Raji (cell line): ENCODE data around the gene MPHOSPH10.

Experiments used
- POLR2A ChIP-seq: IDR thresholded peaks from 2 replicates; pipeline ENCODE4 v1.6.1; 2011; ENCODE audit warnings: low read depth, low read length, control low read depth; ENCODE audit not compliant: insufficient read depth

MPHOSPH10 gene

GRCh38 chr2:71129114-71129901 lies 1.1 kb upstream of the MPHOSPH10 start:
- TF ChIP-seq POLR2A: no peak

- TF ChIP-seq POLR2A: no peak
Measured at GRCh38 chr2:71129902-71130151, 607 bp upstream of the MPHOSPH10 start.

- TF ChIP-seq POLR2A: no peak
Measured at GRCh38 chr2:71130905-71131244, 441 bp downstream of the MPHOSPH10 start.

GRCh38 chr2:71133603-71134002 lies 3.2 kb downstream of the MPHOSPH10 start:
- TF ChIP-seq POLR2A: no peak

GRCh38 chr2:71136174-71136573 lies 5.7 kb downstream of the MPHOSPH10 start:
- no peak for TF ChIP-seq POLR2A

- no peak for TF ChIP-seq POLR2A
Measured at GRCh38 chr2:71143782-71144181, 13.3 kb downstream of the MPHOSPH10 start.

- TF ChIP-seq POLR2A: no peak
Measured at GRCh38 chr2:71148506-71149063, 18.2 kb downstream of the MPHOSPH10 start.

DNA sequence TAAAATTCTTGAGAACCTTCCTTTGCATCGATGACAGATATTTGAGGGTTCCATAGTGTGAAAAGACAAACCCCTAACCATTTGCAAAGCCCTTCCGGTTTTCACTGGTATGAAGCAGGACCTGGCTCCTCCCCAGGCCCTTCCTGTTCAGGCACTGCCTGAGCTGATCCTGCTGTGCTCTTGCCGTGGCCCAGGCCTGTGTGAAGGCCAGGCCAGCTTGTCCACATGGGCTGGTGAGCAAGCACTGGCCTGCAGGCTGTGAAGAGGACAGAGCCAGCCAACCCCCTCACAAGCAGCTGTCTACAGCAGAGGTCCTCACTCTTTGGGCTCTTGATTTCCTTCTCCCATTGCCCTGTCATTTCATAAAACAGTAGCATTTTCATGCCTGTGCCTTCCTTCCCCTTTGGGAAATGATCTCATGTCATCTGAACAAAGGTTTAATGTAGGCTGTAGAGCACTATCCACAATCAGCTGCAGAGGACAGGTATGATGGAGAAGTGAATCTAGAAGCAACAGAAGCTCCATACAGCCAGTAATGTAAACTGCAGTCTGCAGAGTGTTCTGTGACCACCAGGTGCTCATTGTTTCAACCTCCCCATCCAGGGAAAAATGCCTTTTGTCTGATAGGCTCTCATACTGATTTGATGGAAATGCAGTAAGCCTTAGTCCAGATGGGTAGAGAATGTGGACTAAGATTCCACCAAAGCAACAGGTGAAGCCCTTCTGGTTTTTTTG lies 19.8 kb downstream of the MPHOSPH10 start:
- TF ChIP-seq POLR2A: no peak

GRCh38 chr2:71151620-71152019 lies 21.2 kb downstream of the MPHOSPH10 start:
- TF ChIP-seq POLR2A: no peak

DNA sequence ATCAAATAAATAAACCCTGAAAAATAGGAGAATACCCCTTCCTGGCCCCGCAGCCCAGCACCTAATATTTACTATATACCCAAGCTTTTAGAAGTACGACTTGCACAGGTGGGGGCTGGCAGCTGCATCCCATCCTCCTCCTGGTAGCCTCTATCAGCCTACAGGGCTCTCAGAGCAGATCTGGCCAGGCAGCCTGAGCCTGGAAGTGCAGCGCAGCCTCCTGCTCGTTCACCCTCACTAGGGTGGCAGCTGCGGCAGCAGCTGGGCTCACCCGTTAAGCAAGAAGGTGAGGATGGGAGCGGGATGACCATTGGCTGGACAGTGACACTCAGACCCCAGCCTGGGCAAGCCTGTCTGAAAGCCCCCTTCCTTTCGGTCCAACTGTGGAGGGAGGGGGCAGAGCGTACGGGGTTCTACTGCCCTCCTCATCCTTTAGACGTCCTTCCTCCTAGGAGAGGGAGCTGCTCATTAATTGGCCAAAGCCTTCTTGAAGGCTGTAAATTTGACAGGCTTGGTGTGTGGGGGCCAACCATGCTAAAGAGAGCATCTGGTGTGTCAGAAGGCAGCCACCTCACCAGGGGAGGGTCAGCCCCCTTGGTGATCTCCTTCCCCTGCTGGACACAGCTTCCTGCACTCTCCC lies 23.3 kb downstream of the MPHOSPH10 start:
- no peak for TF ChIP-seq POLR2A

DNA sequence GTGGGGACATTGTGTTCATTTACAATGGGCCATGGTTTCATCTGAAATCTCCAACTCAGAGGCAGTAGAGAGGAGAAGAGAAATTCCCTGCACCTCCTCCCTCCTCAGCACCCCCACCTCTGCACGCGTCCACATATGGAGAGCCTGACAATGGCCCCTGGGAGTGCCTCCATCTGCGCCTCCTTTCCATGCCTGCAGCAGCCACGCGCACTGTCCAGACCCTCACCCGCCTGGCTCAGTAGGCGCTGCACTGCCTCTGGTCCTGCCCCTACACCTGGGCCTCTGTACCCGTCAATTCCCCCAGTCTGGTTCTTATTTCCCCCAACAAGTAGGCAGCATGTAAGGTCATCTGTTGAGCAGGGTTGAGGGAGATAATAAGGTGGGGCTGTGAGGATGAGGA lies 23.8 kb downstream of the MPHOSPH10 start:
- TF ChIP-seq POLR2A: no peak

DNA sequence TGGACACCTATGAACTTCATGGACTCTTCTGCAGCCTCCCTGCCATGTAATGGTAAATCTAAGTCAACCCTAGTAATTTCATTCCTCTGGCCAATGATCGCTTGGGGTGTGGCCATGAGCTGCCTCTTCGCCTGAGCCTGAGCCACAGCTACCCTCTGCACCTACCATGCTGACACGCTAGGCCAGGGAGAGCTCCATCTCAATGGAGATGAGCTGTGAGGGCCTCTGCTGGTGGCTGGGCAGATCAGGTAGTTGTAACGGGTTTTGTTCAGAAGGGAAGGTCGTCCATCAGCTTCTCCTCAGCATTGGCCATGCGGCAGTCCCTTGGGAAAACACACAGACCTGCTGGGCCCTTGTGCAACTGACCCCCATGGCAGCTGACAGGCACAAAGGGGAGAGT lies 24.4 kb downstream of the MPHOSPH10 start:
- no peak for TF ChIP-seq POLR2A

DNA sequence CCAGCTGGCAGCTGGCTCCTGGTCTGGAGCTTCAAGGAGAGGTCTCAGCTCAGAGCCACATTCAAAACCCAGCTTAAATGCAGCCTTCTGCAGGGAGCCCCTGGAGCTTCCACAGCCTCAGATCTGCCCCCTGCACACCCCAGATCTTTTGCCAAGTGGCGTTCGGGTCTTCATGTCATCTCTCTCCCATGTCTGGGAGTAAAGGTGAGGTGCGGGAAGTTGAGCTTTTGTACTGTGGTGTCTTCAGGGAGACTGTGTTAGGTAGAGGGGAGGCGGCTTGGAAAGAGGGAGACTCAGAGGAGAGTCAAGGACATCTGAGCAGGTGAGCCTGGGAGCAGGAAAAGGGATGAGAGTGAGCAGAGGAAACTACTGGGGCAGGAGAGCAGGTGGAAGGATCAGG lies 25.4 kb downstream of the MPHOSPH10 start:
- no peak for TF ChIP-seq POLR2A

DNA sequence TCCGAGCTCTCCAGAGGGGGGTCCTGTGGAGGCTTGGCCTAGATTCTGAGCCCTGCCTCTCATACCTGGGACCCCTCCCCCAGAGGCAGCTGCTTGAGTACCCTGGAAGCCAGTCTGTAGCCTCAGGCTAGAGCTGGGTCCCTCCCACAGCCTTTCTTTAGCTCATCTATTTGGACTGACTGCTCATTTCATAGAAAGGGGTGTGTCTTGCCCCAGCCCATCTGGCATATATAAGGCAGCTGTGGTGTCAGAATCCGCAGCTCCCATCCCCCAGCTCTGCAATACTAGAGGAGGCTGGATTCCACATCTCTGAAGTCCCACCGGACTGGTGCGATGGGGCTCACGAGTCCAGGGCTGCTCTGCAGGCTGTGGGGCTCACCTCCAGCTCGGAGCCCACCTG lies 26.1 kb downstream of the MPHOSPH10 start:
- TF ChIP-seq POLR2A: no peak

DNA sequence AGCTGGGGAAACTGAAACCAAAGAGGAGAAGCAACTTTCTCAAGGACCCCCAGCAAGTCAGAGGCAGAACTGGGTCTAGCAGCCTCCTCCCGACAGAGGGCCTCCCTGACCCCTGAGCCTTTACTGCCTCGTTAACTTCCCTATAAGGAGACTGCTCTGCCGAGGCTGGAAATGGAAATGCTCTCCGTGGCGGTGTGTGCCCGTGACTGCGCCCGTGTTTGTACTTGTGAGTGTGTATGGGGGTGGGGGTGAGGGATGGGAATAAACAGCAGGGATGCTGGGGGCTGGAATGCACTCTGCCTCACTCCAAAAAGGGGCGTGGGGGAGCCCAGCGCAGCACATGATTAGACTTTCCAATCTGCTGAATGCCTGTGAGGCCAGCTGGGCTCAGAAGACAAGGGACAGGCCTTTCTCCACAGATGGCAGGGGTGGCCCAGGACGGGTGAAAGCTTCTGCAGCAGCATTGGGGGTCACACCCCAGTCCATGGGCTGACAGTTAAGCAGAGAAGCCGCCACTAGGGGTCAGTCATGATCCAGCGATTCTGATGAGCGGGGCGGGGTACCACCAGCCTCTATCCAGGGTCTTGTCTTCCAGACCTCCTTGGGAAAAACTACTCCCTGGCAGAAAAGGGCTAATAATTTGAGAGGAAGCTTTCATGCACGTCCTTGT lies 26.8 kb downstream of the MPHOSPH10 start:
- TF ChIP-seq POLR2A: no peak
